A673 (cell line): Measurements from ENCODE around the gene GATAD2B. TPM values are rescaled to one million over a fixed set of nuclear protein-coding genes. Genes with fewer than 3 reads are reported as not detected.

Experiments used
- BruUV-seq: library from RNA; stranded (reverse); fragments of 400-500 nt; replicated peaks from 2 replicates; lab custom pipeline; 2021; lab: Mats Ljungman, UMichigan
- CTCF ChIA-PET: fragments of 300-600 bp; sonication (Branson Sonifier 250); formaldehyde crosslinking; loops from one replicate; lab custom pipeline; 2022; ENCODE audit warnings: antibody characterized with exemption; lab: Charles Lee
- POLR2A ChIA-PET: fragments of 300-600 bp; sonication (Branson Sonifier 250); formaldehyde crosslinking; loops from one replicate; lab custom pipeline; 2022; ENCODE audit warnings: antibody characterized with exemption; ENCODE audit not compliant: low non-redundant PET; lab: Charles Lee
- DNase-seq: peaks from one replicate; pipeline ENCODE4 v3.0.0-alpha.2; 2015; ENCODE audit warnings: low spot score
- H3K27ac ChIP-seq: fragments of 200-600 bp; sonication (generic); 2 replicates; pipeline ENCODE4 v1.5.1; 2016; ENCODE audit warnings: mixed run types, low read depth, mild to moderate bottlenecking, mixed read lengths, antibody characterized with exemption, low read length; ENCODE audit not compliant: poor library complexity, severe bottlenecking
- H3K27me3 ChIP-seq: fragments of 200-600 bp; sonication (generic); replicated peaks from 2 replicates; pipeline ENCODE4 v1.6.1; 2017; ENCODE audit warnings: mixed run types, low read depth, mild to moderate bottlenecking, mixed read lengths, antibody characterized with exemption, low read length; ENCODE audit not compliant: insufficient read depth, poor library complexity
- H3K36me3 ChIP-seq: fragments of 200-600 bp; sonication (generic); 2 replicates; pipeline ENCODE4 v1.6.1; 2016; ENCODE audit warnings: mixed run types, mild to moderate bottlenecking, mixed read lengths, antibody characterized with exemption, low read length; ENCODE audit not compliant: insufficient read depth, poor library complexity, severe bottlenecking
- H3K4me1 ChIP-seq: fragments of 200-600 bp; sonication (generic); 2 replicates; pipeline ENCODE4 v1.6.1; 2017; ENCODE audit warnings: mixed run types, mild to moderate bottlenecking, mixed read lengths, antibody characterized with exemption, low read length; ENCODE audit not compliant: insufficient read depth, poor library complexity, severe bottlenecking
- H3K4me3 ChIP-seq: fragments of 200-600 bp; sonication (generic); 2 replicates; pipeline ENCODE4 v1.5.1; 2016; ENCODE audit warnings: low read depth, mixed run types, mild to moderate bottlenecking, mixed read lengths, low read length; ENCODE audit not compliant: poor library complexity, severe bottlenecking
- H3K9me3 ChIP-seq: fragments of 200-600 bp; sonication (generic); 2 replicates; pipeline ENCODE4 v1.6.1; 2016; ENCODE audit warnings: mixed run types, low read depth, mild to moderate bottlenecking, mixed read lengths, antibody characterized with exemption, low read length; ENCODE audit not compliant: poor library complexity, severe bottlenecking
- CTCF ChIP-seq: fragments of 300-800, 200-600 bp; sonication (generic); conservative IDR thresholded peaks from 2 replicates; pipeline ENCODE4 v1.5.1; 2017; ENCODE audit warnings: low read depth, mild to moderate bottlenecking, antibody characterized with exemption, low read length, moderate library complexity, mixed read lengths
- EZH2 ChIP-seq: fragments of 200-600 bp; sonication (generic); IDR thresholded peaks from 2 replicates; pipeline ENCODE4 v1.6.1; 2017; ENCODE audit warnings: borderline replicate concordance, low read depth, mild to moderate bottlenecking, mixed read lengths, antibody characterized with exemption, low read length; ENCODE audit not compliant: poor library complexity, severe bottlenecking
- intact Hi-C: fragments of 100-400 bp; cut with micrococcal nuclease; formaldehyde crosslinking; loops from one replicate; pipeline ENCODE4 v1.10.0; 2022; ENCODE audit not compliant: unreplicated experiment
- total RNA-seq: library from RNA; stranded (reverse); gene quantifications from 2 replicates; pipeline ENCODE4 v1.2.3, GENCODE V29; 2021

The GATAD2B gene
- total RNA-seq, 1 experiment from 2014 or later: 58.8 TPM

GRCh38 chr1:153959454-153959853 is 36.7 kb upstream of the GATAD2B start:
- Histone ChIP-seq H3K27ac (peak overlapping the region; percentile 0), H3K4me1 (peaks cover 18% of the 10 kb centered on the region), H3K27me3 (no peaks in the 10 kb centered on the region), H3K9me3 (no peaks in the 10 kb centered on the region), H3K4me3 (no peak overlapping the region), H3K36me3 (peaks cover 13% of the 10 kb centered on the region)
- ChIA-PET POLR2A (no interaction called here), CTCF (no interaction called here)
- no peak for TF ChIP-seq EZH2
- no peak for TF ChIP-seq CTCF
- intact Hi-C loops: no loop called here
- no TSS peak for BruUV-seq
- no peak for DNase-seq

DNA sequence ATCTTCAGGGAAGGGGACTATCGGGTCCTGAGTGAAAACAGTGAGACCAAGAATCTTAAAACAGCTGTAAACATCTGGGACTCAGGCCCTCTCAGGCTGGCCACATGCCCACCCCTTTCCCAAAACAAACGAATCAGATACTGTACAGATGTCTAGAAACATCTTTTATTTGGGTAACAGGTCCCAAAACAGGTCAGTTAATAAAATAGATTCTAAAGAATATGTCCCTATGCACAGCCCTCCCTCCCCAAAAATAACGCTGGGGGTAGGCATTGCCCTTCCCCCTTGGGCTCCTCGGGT is 36.1 kb upstream of the GATAD2B start:
- CTCF ChIA-PET: no interaction called here
- TF ChIP-seq EZH2 (no peak), CTCF (no peak)
- H3K27me3 ChIP-seq: no peaks in the 10 kb centered on the region
- DNase-seq: no peak
- POLR2A ChIA-PET: interaction anchor here (0.5 kb wide), 1 partner anchor 17 kb away, joined by 3 read pairs; no protein-coding TSS in a partner anchor
- peak overlapping the region; percentile 0 for H3K27ac ChIP-seq
- peaks cover 13% of the 10 kb centered on the region for H3K36me3 ChIP-seq
- H3K4me1 ChIP-seq: peaks cover 18% of the 10 kb centered on the region
- BruUV-seq: no TSS peak
- intact Hi-C loops: no loop called here
- H3K9me3 ChIP-seq: no peaks in the 10 kb centered on the region
- peak overlapping the region; percentile 95 for H3K4me3 ChIP-seq

DNA sequence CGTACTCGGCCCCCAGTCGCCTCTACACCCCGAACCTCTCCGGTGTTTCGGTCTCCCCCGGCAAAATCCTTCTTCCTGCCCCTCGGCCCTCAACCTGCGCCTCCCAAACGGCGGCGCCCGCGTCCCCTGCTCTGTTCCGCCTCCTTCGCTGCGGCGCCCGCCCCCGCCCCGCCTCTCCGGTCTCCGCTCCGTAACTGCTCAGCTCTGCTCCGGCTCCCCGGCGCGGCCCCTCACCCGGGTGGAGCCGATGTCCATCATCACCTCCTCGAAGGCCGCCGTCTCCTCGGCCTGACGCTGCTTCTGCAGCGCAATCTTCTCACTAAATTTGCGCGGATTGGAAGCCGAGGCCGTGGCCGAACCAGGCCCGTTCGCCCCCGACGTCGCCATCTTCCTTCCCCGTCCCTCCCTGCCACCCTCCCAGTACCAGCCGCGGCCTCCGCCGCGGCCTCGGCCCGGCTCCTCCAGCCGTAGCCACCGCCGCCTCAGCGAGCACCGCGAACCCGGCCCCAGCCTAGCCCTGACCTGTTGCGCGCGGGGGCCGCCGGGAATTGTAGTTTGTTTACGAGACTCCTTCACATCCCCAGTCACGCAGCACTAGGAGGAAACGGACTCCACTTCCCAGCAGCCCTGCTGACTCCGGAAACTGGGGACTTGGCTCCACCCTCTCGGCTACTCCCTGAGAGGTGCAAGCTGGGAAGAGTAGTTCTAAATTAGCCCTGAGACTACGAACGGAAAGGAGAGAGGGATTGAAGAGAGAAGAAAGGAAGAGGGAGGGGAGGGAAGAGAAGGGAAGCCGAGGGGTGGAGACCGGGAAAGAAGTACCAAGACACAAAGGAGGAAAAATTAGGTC is 35.6 kb upstream of the GATAD2B start, which contains the start of gene CRTC2:
TSS of gene CRTC2 (minus strand) at position 502 of the 850 bp plus-strand sequence. CDS start at position 387, 115 bp downstream.
- H3K27me3 ChIP-seq: no peaks in the 10 kb centered on the region
- TF ChIP-seq CTCF (no peak), EZH2 (no peak)
- POLR2A ChIA-PET: interaction anchor here (0.5 kb wide), 1 partner anchor 16 kb away, joined by 3 read pairs; no protein-coding TSS in a partner anchor
- BruUV-seq: no TSS peak
- H3K27ac ChIP-seq: peak within 1 kb of the TSS; percentile 84
- intact Hi-C loops: no loop called here
- H3K4me1 ChIP-seq: peaks cover 18% of the 10 kb centered on the region
- peak; percentile 100 for DNase-seq
- peaks cover 14% of the 10 kb centered on the region for H3K36me3 ChIP-seq
- CTCF ChIA-PET: interaction anchor here (0.7 kb wide), 1 partner anchor 151 kb away, joined by 3 read pairs; no protein-coding TSS in a partner anchor
- H3K4me3 ChIP-seq: peak within 1 kb of the TSS; percentile 95
- no peaks in the 10 kb centered on the region for H3K9me3 ChIP-seq
